IMR-90 (cell line): Measurements from ENCODE around the gene PSMC3. TPM values are rescaled to one million over a fixed set of nuclear protein-coding genes. Genes with fewer than 3 reads are reported as not detected.

Experiments
- ATAC-seq: fragments of 200-7000 bp; cut with Tn5 transposase; 2 replicates; pipeline ENCODE4 v1.9.1; 2020; ENCODE audit warnings: low read depth, mild to moderate bottlenecking, moderate library complexity
- BruUV-seq: library from RNA; stranded (reverse); fragments of 400-500 nt; replicated peaks from 2 replicates; lab custom pipeline; 2021; lab: Mats Ljungman, UMichigan
- CTCF ChIA-PET: fragments of 300-600 bp; formaldehyde crosslinking; extraction: SDS; loops from one replicate; lab custom pipeline; 2021; ENCODE audit warnings: antibody characterized with exemption; lab: Yijun Ruan, JAX
- POLR2A ChIA-PET: fragments of 300-600 bp; sonication (Branson Sonifier 250); formaldehyde crosslinking; loops from one replicate; lab custom pipeline; 2022; ENCODE audit warnings: antibody characterized with exemption; ENCODE audit not compliant: unreplicated experiment; lab: Charles Lee
- DNase-seq: peaks from one replicate; pipeline ENCODE4 v3.0.0; 2013
- H2AFZ ChIP-seq: replicated peaks from 2 replicates; pipeline ENCODE3; 2013; ENCODE audit warnings: low read length, mild to moderate bottlenecking; ENCODE audit not compliant: poor library complexity
- H2AK5ac ChIP-seq: 2 replicates; pipeline ENCODE4 v1.6.1; 2013; ENCODE audit warnings: low read depth, low read length, inconsistent platforms
- H2AK9ac ChIP-seq: replicated peaks from 2 replicates; pipeline ENCODE3; 2013; ENCODE audit warnings: mild to moderate bottlenecking, low read depth, low read length, moderate library complexity; ENCODE audit not compliant: poor library complexity
- H2BK120ac ChIP-seq: 2 replicates; pipeline ENCODE4 v1.6.1; 2013; ENCODE audit warnings: low read depth, low read length, inconsistent platforms
- H2BK15ac ChIP-seq: 3 replicates; pipeline ENCODE4 v1.6.1; 2013; ENCODE audit warnings: low read depth, low read length, inconsistent platforms
- H2BK20ac ChIP-seq: 2 replicates; pipeline ENCODE4 v1.6.1; 2013; ENCODE audit warnings: low read depth, mild to moderate bottlenecking, inconsistent platforms, low read length, moderate library complexity
- H2BK5ac ChIP-seq: 2 replicates; pipeline ENCODE4 v1.6.1; 2013; ENCODE audit warnings: mild to moderate bottlenecking, low read depth, low read length, inconsistent platforms; ENCODE audit not compliant: poor library complexity, severe bottlenecking
- H3K14ac ChIP-seq: replicated peaks from 2 replicates; pipeline ENCODE4 v1.6.1; 2013; ENCODE audit warnings: low read depth, low read length, inconsistent platforms
- H3K18ac ChIP-seq: 2 replicates; pipeline ENCODE4 v1.6.1; 2013; ENCODE audit warnings: low read depth, low read length, control low read depth
- H3K23ac ChIP-seq: 2 replicates; pipeline ENCODE4 v1.6.1; 2013; ENCODE audit warnings: low read depth, low read length, inconsistent platforms
- H3K27ac ChIP-seq: 2 replicates; pipeline ENCODE4 v1.5.1; 2013; ENCODE audit warnings: mild to moderate bottlenecking, control low read depth, low read length; ENCODE audit not compliant: insufficient read depth
- H3K27me3 ChIP-seq: 2 replicates; pipeline ENCODE4 v1.6.1; 2013; ENCODE audit warnings: low read length; ENCODE audit not compliant: control insufficient read depth, insufficient read depth
- H3K36me3 ChIP-seq: 2 replicates; pipeline ENCODE4 v1.6.1; 2013; ENCODE audit warnings: low read length, mixed read lengths; ENCODE audit not compliant: control insufficient read depth, insufficient read depth
- H3K4ac ChIP-seq: 2 replicates; pipeline ENCODE4 v1.6.1; 2013; ENCODE audit warnings: low read depth, low read length, inconsistent platforms
- H3K4me1 ChIP-seq: 2 replicates; pipeline ENCODE4 v1.6.1; 2013; ENCODE audit warnings: low read length, mixed read lengths; ENCODE audit not compliant: control insufficient read depth, insufficient read depth
- H3K4me2 ChIP-seq: 2 replicates; pipeline ENCODE4 v1.6.1; 2013; ENCODE audit warnings: low read depth, mild to moderate bottlenecking, control low read depth, low read length, moderate library complexity
- H3K4me3 ChIP-seq: 2 replicates; pipeline ENCODE4 v1.5.1; 2013; ENCODE audit warnings: low read depth, mild to moderate bottlenecking, control low read depth, low read length, moderate library complexity; ENCODE audit not compliant: insufficient read depth
- H3K56ac ChIP-seq: 2 replicates; pipeline ENCODE4 v1.6.1; 2013; ENCODE audit warnings: low read length, inconsistent platforms; ENCODE audit not compliant: insufficient read depth; ENCODE audit errors: extremely low read depth
- H3K79me1 ChIP-seq, 2 experiments: 2 replicates each; pipeline ENCODE4 v1.6.1; 2013; ENCODE audit warnings: low read length in 2 of 2, inconsistent platforms in 1 of 2, low read depth in 1 of 2
- H3K9ac ChIP-seq: 2 replicates; pipeline ENCODE4 v1.6.1; 2013; ENCODE audit warnings: low read depth, low read length, control low read depth
- H3K9me1 ChIP-seq: 2 replicates; pipeline ENCODE4 v1.6.1; 2013; ENCODE audit warnings: low read length, inconsistent platforms; ENCODE audit not compliant: insufficient read depth
- H3K9me3 ChIP-seq: 2 replicates; pipeline ENCODE4 v1.6.1; 2013; ENCODE audit warnings: low read length; ENCODE audit not compliant: control insufficient read depth, insufficient read depth
- H4K20me1 ChIP-seq: 2 replicates; pipeline ENCODE4 v1.6.1; 2013; ENCODE audit warnings: low read length, inconsistent platforms; ENCODE audit not compliant: insufficient read depth
- H4K5ac ChIP-seq: 2 replicates; pipeline ENCODE4 v1.6.1; 2013; ENCODE audit warnings: mild to moderate bottlenecking, low read depth, low read length, control low read depth
- H4K8ac ChIP-seq, 2 experiments: 2 replicates each; pipeline ENCODE4 v1.6.1; 2013; ENCODE audit warnings: low read depth in 2 of 2, low read length in 2 of 2, control low read depth in 1 of 2, inconsistent platforms in 1 of 2
- H4K91ac ChIP-seq: 2 replicates; pipeline ENCODE4 v1.6.1; 2013; ENCODE audit warnings: low read depth, low read length, inconsistent platforms; ENCODE audit not compliant: insufficient read depth
- CHD1 ChIP-seq: IDR thresholded peaks from 2 replicates; pipeline ENCODE4 v1.6.1; 2012; ENCODE audit warnings: low read depth, low read length, improper control_type of control experiment
- ELK1 ChIP-seq: fragments of 150-350 bp; IDR thresholded peaks from 2 replicates; pipeline ENCODE4 v1.6.1; 2016; ENCODE audit warnings: low read depth, mild to moderate bottlenecking, low read length, moderate library complexity, borderline replicate concordance
- FOS ChIP-seq: fragments of 150-350 bp; IDR thresholded peaks from 2 replicates; pipeline ENCODE4 v1.6.1; 2016; ENCODE audit warnings: low read depth, low read length
- WGBS, 2 experiments: methylation state at CpG; one replicate each; pipeline versions ENCODE4 v1.1.5 to v1.1.7; 2013; ENCODE audit warnings: missing lambda C conversion rate in 2 of 2; ENCODE audit not compliant: insufficient read length in 1 of 2; ENCODE audit errors: extremely low coverage in 2 of 2; 5-methylcytosine and 5-hydroxymethylcytosine counted together
- dilution Hi-C: fragments of 300-500 bp; cut with HindIII; formaldehyde crosslinking; loops from one replicate; pipeline ENCODE4 v1.14.3; 2018; ENCODE audit warnings: low sequenced_read_pairs; ENCODE audit not compliant: unreplicated experiment
- in situ Hi-C: fragments of 300-500 bp; cut with MboI; formaldehyde crosslinking; loops from 3 replicates; pipeline ENCODE4 v1.14.3; 2019; ENCODE audit warnings: low sequenced_read_pairs, inconsistent platforms, mixed read lengths
- intact Hi-C: fragments of 100-400 bp; cut with micrococcal nuclease; formaldehyde crosslinking; loops from 2 replicates; pipeline ENCODE4 v1.10.0; 2022
- polyA plus RNA-seq, 3 experiments: library from polyadenylated mRNA; depleted of rRNA; stranded (reverse); fragments of >200 nt; gene quantifications; 2 replicates each; pipeline ENCODE4 v1.2.3, GENCODE V29; 2012; ENCODE audit warnings: low replicate concordance in 1 of 3
- total RNA-seq: library from RNA; depleted of rRNA; stranded (reverse); fragments of >200 nt; gene quantifications from 2 replicates; pipeline ENCODE4 v1.2.3, GENCODE V29; 2012
- TF ChIP-seq, protein P1 (sequence below): fragments of 150-350 bp; IDR thresholded peaks from 2 replicates; pipeline ENCODE4 v1.6.1; 2017; ENCODE audit warnings: mild to moderate bottlenecking, antibody characterized with exemption, low read length, low read depth

Gene PSMC3
- total and polyA plus RNA-seq, 2 of the 4 experiments (the other 2 are of a cell fraction): 238 to 253 TPM

GRCh38 chr11:47431356-47432083 is 5.3 kb upstream of the PSMC3 start:
- H3K14ac ChIP-seq: no peak overlapping the region
- H2BK120ac ChIP-seq: no peak overlapping the region
- H3K18ac ChIP-seq: no peak overlapping the region
- no peaks in the 10 kb centered on the region for H3K79me1 ChIP-seq
- H3K9ac ChIP-seq: no peak overlapping the region
- H4K8ac ChIP-seq: no peak overlapping the region
- BruUV-seq: no TSS peak
- H3K23ac ChIP-seq: no peak overlapping the region
- peaks cover 3% of the 10 kb centered on the region; the same call in 1 of the 2 replicates for H3K9me1 ChIP-seq
- no peak overlapping the region for H2AFZ ChIP-seq
- no peak for DNase-seq
- H3K4ac ChIP-seq: no peak overlapping the region
- H2BK15ac ChIP-seq: no peak overlapping the region
- H3K56ac ChIP-seq: no peak overlapping the region
- TF ChIP-seq, protein P1, sequence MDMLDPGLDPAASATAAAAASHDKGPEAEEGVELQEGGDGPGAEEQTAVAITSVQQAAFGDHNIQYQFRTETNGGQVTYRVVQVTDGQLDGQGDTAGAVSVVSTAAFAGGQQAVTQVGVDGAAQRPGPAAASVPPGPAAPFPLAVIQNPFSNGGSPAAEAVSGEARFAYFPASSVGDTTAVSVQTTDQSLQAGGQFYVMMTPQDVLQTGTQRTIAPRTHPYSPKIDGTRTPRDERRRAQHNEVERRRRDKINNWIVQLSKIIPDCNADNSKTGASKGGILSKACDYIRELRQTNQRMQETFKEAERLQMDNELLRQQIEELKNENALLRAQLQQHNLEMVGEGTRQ: no peak
- TF ChIP-seq ELK1 (no peak), FOS (no peak), CHD1 (no peak)
- H3K4me3 ChIP-seq: no peak overlapping the region
- no peak for ATAC-seq
- no peaks in the 10 kb centered on the region for H3K36me3 ChIP-seq
- no peak overlapping the region for H2BK20ac ChIP-seq
- intact Hi-C loops (no loop called here), dilution Hi-C loops (no loop called here), in situ Hi-C loops (no loop called here)
- no peak overlapping the region for H4K5ac ChIP-seq
- 97% methylated on average over 5 of the region's 9 CpGs; no CpG with 5 or more reads in 1 of the 2 experiments for WGBS, 2 experiments
- no peaks in the 10 kb centered on the region for H3K27me3 ChIP-seq
- H3K27ac ChIP-seq: no peak overlapping the region
- H4K20me1 ChIP-seq: no peaks in the 10 kb centered on the region
- no peaks in the 10 kb centered on the region for H3K9me3 ChIP-seq
- POLR2A ChIA-PET: no interaction called here
- no peaks in the 10 kb centered on the region for H3K4me1 ChIP-seq
- no peak overlapping the region for H4K91ac ChIP-seq
- H2BK5ac ChIP-seq: no peak overlapping the region
- H3K4me2 ChIP-seq: no peak overlapping the region
- CTCF ChIA-PET: no interaction called here
- H2AK9ac ChIP-seq: no peak overlapping the region
- no peak overlapping the region for H2AK5ac ChIP-seq
